ENCODE results near the gene JPH2. TPM values are rescaled to one million over a fixed set of nuclear protein-coding genes. Genes with fewer than 3 reads are reported as not detected.

The JPH2 gene
- total and polyA plus RNA-seq, 2 donors = 40.5 to 83.5 TPM

DNA sequence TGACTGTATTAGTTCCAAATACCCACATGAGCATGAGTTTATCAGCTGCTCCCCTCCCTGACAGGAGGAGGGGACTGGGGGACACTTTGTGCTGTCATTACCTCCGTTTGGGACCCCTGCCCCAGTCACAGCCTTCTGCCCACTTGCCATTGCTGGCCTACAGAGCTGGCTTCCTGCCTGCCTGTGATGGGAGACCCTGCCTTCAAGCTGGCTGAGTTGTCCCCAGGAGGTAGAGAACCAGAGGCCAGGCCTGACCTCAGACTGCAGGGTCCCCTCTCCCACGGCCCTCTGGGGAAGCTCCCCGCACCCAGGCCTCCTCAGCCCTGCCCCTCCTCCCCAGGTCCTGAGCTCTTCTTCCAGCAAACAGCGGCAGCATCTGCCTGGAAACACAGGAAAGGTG is 105.5 kb downstream of the JPH2 start:
- Histone ChIP-seq H3K27ac (ENCODE audit: low read depth) (no peak overlapping the region), H3K4me3 (ENCODE audit: low read depth, low read length) (no peak overlapping the region), H3K36me3 (ENCODE audit: insufficient read depth) (no peaks in the 10 kb centered on the region), H3K4me1 (ENCODE audit: insufficient read depth) (no peaks in the 10 kb centered on the region)
- no peak for DNase-seq (ENCODE audit: extremely low spot score)
- 65% methylated on average over 4 of the region's 4 CpGs for WGBS

- no peak overlapping the region for H3K27ac ChIP-seq (ENCODE audit: low read depth)
- no peaks in the 10 kb centered on the region for H3K4me1 ChIP-seq (ENCODE audit: insufficient read depth)
- WGBS = 13% methylated on average over 8 of the region's 8 CpGs
- H3K36me3 ChIP-seq (ENCODE audit: insufficient read depth) = no peaks in the 10 kb centered on the region
- DNase-seq (ENCODE audit: extremely low spot score) = peak; percentile 39
- H3K4me3 ChIP-seq (ENCODE audit: low read depth, low read length) = no peak overlapping the region
These were observed 106.2 kb downstream of the JPH2 start for GRCh38 chr20:44080646-44081267.

GRCh38 chr20:44080064-44080463 is 106.9 kb downstream of the JPH2 start:
- Histone ChIP-seq H3K4me1 (ENCODE audit: insufficient read depth) (no peaks in the 10 kb centered on the region), H3K27ac (ENCODE audit: low read depth) (no peak overlapping the region), H3K36me3 (ENCODE audit: insufficient read depth) (no peaks in the 10 kb centered on the region), H3K4me3 (ENCODE audit: low read depth, low read length) (no peak overlapping the region)
- 67% methylated on average over 10 of the region's 10 CpGs for WGBS
- no peak for DNase-seq (ENCODE audit: extremely low spot score)

- DNase-seq (ENCODE audit: extremely low spot score) = no peak
- 94% methylated on average over 10 of the region's 10 CpGs for WGBS
- H3K27ac ChIP-seq (ENCODE audit: low read depth) = no peak overlapping the region
These were observed 107.7 kb downstream of the JPH2 start for GRCh38 chr20:44079291-44079690.

DNA sequence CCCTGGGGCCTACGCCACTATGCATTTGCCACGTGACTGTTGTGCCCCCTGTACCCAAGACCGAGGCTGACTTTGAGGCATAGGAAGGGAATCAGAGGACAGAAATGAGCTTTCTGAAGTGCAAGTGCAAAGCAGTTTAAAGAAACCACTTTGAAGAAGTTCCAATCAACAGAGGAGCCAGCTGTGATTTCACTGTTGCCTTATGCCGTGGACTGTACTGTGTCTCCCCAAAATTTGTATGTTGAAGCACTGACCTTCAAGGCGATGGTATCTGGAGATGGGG is 111.1 kb downstream of the JPH2 start:
- 95% methylated on average over 5 of the region's 5 CpGs for WGBS
- Histone ChIP-seq H3K36me3 (ENCODE audit: insufficient read depth) (no peaks in the 10 kb centered on the region), H3K4me1 (ENCODE audit: insufficient read depth) (no peaks in the 10 kb centered on the region), H3K27ac (ENCODE audit: low read depth) (no peak overlapping the region), H3K4me3 (ENCODE audit: low read depth, low read length) (no peak overlapping the region)
- no peak for DNase-seq (ENCODE audit: extremely low spot score)

More at GRCh38 chr20:44079291-44079690, 107.7 kb downstream of the JPH2 start:
- no peaks in the 10 kb centered on the region for H3K36me3 ChIP-seq (ENCODE audit: insufficient read depth)
- H3K4me1 ChIP-seq (ENCODE audit: insufficient read depth) = no peaks in the 10 kb centered on the region
- H3K4me3 ChIP-seq (ENCODE audit: low read depth, low read length) = no peak overlapping the region

DNA sequence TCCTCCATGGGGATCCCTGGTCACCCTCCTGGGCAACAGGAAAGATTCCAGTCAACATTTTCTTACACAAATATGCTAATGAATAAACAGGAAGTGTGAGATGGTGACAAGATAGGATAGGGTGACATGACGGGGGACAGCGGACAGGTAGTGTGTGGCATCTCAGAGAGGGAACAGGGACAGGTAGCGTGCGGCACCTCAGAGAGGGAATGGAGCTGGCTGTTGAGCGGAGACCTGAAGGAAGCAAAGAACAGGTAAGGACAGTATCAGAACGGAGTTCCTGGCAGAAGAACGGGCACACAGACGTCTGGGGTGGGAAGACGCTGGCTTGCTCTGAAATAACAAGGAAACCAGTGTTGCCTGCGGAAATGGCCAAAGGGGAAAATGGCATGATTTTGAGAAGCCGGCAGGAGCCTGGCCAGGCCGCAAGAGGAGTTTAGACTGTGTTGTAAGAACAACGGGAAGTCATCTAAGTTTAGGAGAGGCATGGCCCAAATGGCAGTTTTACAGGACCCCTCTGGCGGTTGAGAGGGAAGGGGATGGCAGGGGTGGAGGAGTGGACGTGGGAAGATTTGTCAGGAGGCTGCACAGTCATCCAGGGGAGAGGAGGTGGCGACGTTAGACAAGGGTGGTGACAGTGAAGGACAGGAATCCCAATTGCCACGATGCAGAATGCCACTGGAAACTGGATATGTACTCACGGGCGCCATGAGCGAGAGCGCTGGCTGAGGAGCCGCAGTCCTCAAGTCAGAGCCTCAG is 111.6 kb downstream of the JPH2 start:
- DNase-seq (ENCODE audit: extremely low spot score) = no peak
- Histone ChIP-seq H3K4me3 (ENCODE audit: low read depth, low read length) (no peak overlapping the region), H3K36me3 (ENCODE audit: insufficient read depth) (no peaks in the 10 kb centered on the region), H3K4me1 (ENCODE audit: insufficient read depth) (no peaks in the 10 kb centered on the region), H3K27ac (ENCODE audit: low read depth) (no peak overlapping the region)
- 94% methylated on average over 23 of the region's 23 CpGs for WGBS

GRCh38 chr20:44074252-44075151 is 112.5 kb downstream of the JPH2 start:
- 60% methylated on average over 12 of the region's 12 CpGs for WGBS
- Histone ChIP-seq H3K4me3 (ENCODE audit: low read depth, low read length) (no peak overlapping the region), H3K36me3 (ENCODE audit: insufficient read depth) (no peaks in the 10 kb centered on the region), H3K27ac (ENCODE audit: low read depth) (no peak overlapping the region), H3K4me1 (ENCODE audit: insufficient read depth) (no peaks in the 10 kb centered on the region)
- DNase-seq (ENCODE audit: extremely low spot score) = peak; percentile 26

DNA sequence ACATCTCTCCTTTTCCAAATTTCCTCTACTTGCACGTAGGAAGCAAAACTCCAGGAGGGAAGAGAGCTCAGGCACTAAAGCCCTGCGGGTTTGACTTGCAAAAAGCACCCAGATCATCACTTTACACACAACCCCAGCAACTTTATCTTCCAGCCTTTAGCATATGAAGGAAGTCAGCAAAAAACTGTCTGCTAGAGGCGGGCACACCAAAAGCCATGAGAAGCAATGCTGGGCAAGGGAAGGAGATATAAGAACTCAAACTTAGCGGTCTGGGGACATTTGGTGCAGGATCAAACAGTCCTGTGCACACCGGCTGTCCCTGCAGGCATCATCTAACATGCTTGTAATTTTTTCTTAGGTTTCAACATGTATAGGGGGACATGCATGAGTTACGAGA is 113.3 kb downstream of the JPH2 start:
- no peak overlapping the region for H3K27ac ChIP-seq (ENCODE audit: low read depth)
- H3K4me3 ChIP-seq (ENCODE audit: low read depth, low read length) = no peak overlapping the region
- no peak for DNase-seq (ENCODE audit: extremely low spot score)
- no peaks in the 10 kb centered on the region for H3K4me1 ChIP-seq (ENCODE audit: insufficient read depth)
- 78% methylated on average over 6 of the region's 6 CpGs for WGBS
- H3K36me3 ChIP-seq (ENCODE audit: insufficient read depth) = no peaks in the 10 kb centered on the region

GRCh38 chr20:44073011-44073674 is 113.8 kb downstream of the JPH2 start:
- Histone ChIP-seq H3K4me3 (ENCODE audit: low read depth, low read length) (no peak overlapping the region), H3K27ac (ENCODE audit: low read depth) (no peak overlapping the region), H3K36me3 (ENCODE audit: insufficient read depth) (no peaks in the 10 kb centered on the region), H3K4me1 (ENCODE audit: insufficient read depth) (no peaks in the 10 kb centered on the region)
- no peak for DNase-seq (ENCODE audit: extremely low spot score)
- 73% methylated on average over 16 of the region's 16 CpGs for WGBS

- H3K36me3 ChIP-seq (ENCODE audit: insufficient read depth) = no peaks in the 10 kb centered on the region
- DNase-seq (ENCODE audit: extremely low spot score) = no peak
- no peak overlapping the region for H3K27ac ChIP-seq (ENCODE audit: low read depth)
- WGBS = 75% methylated on average over 6 of the region's 6 CpGs
- no peaks in the 10 kb centered on the region for H3K4me1 ChIP-seq (ENCODE audit: insufficient read depth)
- no peak overlapping the region for H3K4me3 ChIP-seq (ENCODE audit: low read depth, low read length)
These were observed 114.6 kb downstream of the JPH2 start for GRCh38 chr20:44072384-44072783.

- 87% methylated on average over 11 of the region's 11 CpGs for WGBS
- Histone ChIP-seq H3K4me1 (ENCODE audit: insufficient read depth) (no peaks in the 10 kb centered on the region), H3K36me3 (ENCODE audit: insufficient read depth) (no peaks in the 10 kb centered on the region), H3K4me3 (ENCODE audit: low read depth, low read length) (no peak overlapping the region), H3K27ac (ENCODE audit: low read depth) (no peak overlapping the region)
- no peak for DNase-seq (ENCODE audit: extremely low spot score)
These were observed 115.4 kb downstream of the JPH2 start for GRCh38 chr20:44071526-44072111.

GRCh38 chr20:44071057-44071456 is 115.9 kb downstream of the JPH2 start:
- no peak overlapping the region for H3K4me3 ChIP-seq (ENCODE audit: low read depth, low read length)
- no peaks in the 10 kb centered on the region for H3K4me1 ChIP-seq (ENCODE audit: insufficient read depth)
- DNase-seq (ENCODE audit: extremely low spot score) = no peak
- H3K36me3 ChIP-seq (ENCODE audit: insufficient read depth) = no peaks in the 10 kb centered on the region
- WGBS = 92% methylated on average over 10 of the region's 10 CpGs
- H3K27ac ChIP-seq (ENCODE audit: low read depth) = no peak overlapping the region
